Common myeloid progenitor, CD34-positive (primary cell): ENCODE results near the gene GAB1.

ENCODE experiments used
- CTCF ChIA-PET: fragments of 350-600 bp; sonication (Branson Sonifier 250); formaldehyde crosslinking; loops from one replicate; lab custom pipeline; 2021; ENCODE audit warnings: antibody characterized with exemption; lab: Charles Lee
- POLR2A ChIA-PET: fragments of 350-600 bp; sonication (Branson Sonifier 250); formaldehyde crosslinking; loops from one replicate; lab custom pipeline; 2021; ENCODE audit warnings: antibody characterized with exemption; lab: Charles Lee
- DNase-seq, 3 donors: peaks; one replicate each; pipeline versions ENCODE4 v3.0.0 to v3.0.0-alpha.2; 2013
- H3K27ac ChIP-seq, 2 experiments: 1 replicate in 1 of 2; 2 replicates in 1 of 2; pipeline ENCODE4 v1.7.0; 2013; ENCODE audit warnings: inconsistent platforms in 2 of 2, low read length in 2 of 2, mild to moderate bottlenecking in 2 of 2, low read depth in 1 of 2, moderate library complexity in 1 of 2; ENCODE audit not compliant: severe bottlenecking in 2 of 2, insufficient read depth in 1 of 2, poor library complexity in 1 of 2
- H3K27me3 ChIP-seq, 5 experiments: replicated peaks in 2 of 5; 1 replicate in 3 of 5; 2 replicates in 2 of 5; pipeline versions ENCODE4 v1.6.1 to v1.7.0; 2013; ENCODE audit warnings: low read length in 4 of 5, mild to moderate bottlenecking in 2 of 5, moderate library complexity in 2 of 5, inconsistent platforms in 1 of 5; ENCODE audit not compliant: insufficient read depth in 5 of 5, control insufficient read depth in 4 of 5
- H3K36me3 ChIP-seq, 4 experiments: 1 replicate in 2 of 4; 2 replicates in 2 of 4; pipeline versions ENCODE4 v1.6.1 to v1.7.0; 2013; ENCODE audit warnings: low read length in 3 of 4, control low read depth in 1 of 4, mild to moderate bottlenecking in 1 of 4; ENCODE audit not compliant: control insufficient read depth in 4 of 4, insufficient read depth in 4 of 4
- H3K4me1 ChIP-seq, 4 experiments: 1 replicate in 3 of 4; 2 replicates in 1 of 4; pipeline versions ENCODE4 v1.6.1 to v1.7.1; 2013; ENCODE audit warnings: low read length in 3 of 4, mild to moderate bottlenecking in 3 of 4, control low read depth in 1 of 4, inconsistent platforms in 1 of 4, moderate library complexity in 1 of 4; ENCODE audit not compliant: control insufficient read depth in 4 of 4, insufficient read depth in 4 of 4; ENCODE audit errors: control extremely low read depth in 1 of 4
- H3K4me3 ChIP-seq, 7 experiments: 1 replicate in 4 of 7; 2 replicates in 3 of 7; pipeline versions ENCODE4 v1.5.1 to v1.7.0; 2013; ENCODE audit warnings: mild to moderate bottlenecking in 7 of 7, low read length in 6 of 7, moderate library complexity in 6 of 7, inconsistent platforms in 2 of 7, low read depth in 2 of 7, control low read depth in 1 of 7; ENCODE audit not compliant: insufficient read depth in 4 of 7, control insufficient read depth in 1 of 7; ENCODE audit errors: extremely low read depth in 1 of 7
- H3K9me3 ChIP-seq, 5 experiments: 1 replicate in 4 of 5; 2 replicates in 1 of 5; pipeline versions ENCODE4 v1.6.1 to v1.7.1; 2013; ENCODE audit warnings: low read length in 4 of 5, mild to moderate bottlenecking in 2 of 5, inconsistent platforms in 1 of 5, low read depth in 1 of 5, moderate library complexity in 1 of 5; ENCODE audit not compliant: control insufficient read depth in 4 of 5, insufficient read depth in 2 of 5; ENCODE audit errors: control extremely low read depth in 1 of 5
- WGBS: methylation state at CpG from one replicate; pipeline ENCODE4 v1.1.5; 2013; ENCODE audit not compliant: insufficient coverage; 5-methylcytosine and 5-hydroxymethylcytosine counted together

GAB1 gene

GRCh38 chr4:143443728-143444127 lies 107.1 kb downstream of the GAB1 start:
- H3K9me3 ChIP-seq: peaks cover 0 to 3% (median 0%) of the 10 kb centered on the region in 5 experiments
- CTCF ChIA-PET: interaction anchor here (0.6 to 1.3 kb wide), 2 partner anchors 10 to 22 kb away, joined by 3 to 4 read pairs; no protein-coding TSS in a partner anchor
- no peak overlapping the region for H3K27ac ChIP-seq
- H3K4me3 ChIP-seq: no peak overlapping the region
- no peak for DNase-seq
- no CpG with 5 or more reads among the region's 1 CpG for WGBS
- no peaks in the 10 kb centered on the region for H3K27me3 ChIP-seq
- H3K4me1 ChIP-seq: peaks cover 0 to 3% (median 0%) of the 10 kb centered on the region in 4 experiments
- POLR2A ChIA-PET: no interaction called here
- H3K36me3 ChIP-seq: peaks cover 8 to 24% (median 20%) of the 10 kb centered on the region in 4 experiments

- ChIA-PET POLR2A (no interaction called here), CTCF (no interaction called here)
- Histone ChIP-seq H3K9me3 (no peaks in the 10 kb centered on the region), H3K27me3 (no peaks in the 10 kb centered on the region), H3K4me1 (no peaks in the 10 kb centered on the region), H3K36me3 (peaks cover 3 to 21% (median 14%) of the 10 kb centered on the region in 4 experiments), H3K4me3 (no peak overlapping the region), H3K27ac (no peak overlapping the region)
- no peak for DNase-seq
- 98% methylated on average over 4 of the region's 4 CpGs for WGBS
Measured at GRCh38 chr4:143451186-143451585, 114.5 kb downstream of the GAB1 start.

DNA sequence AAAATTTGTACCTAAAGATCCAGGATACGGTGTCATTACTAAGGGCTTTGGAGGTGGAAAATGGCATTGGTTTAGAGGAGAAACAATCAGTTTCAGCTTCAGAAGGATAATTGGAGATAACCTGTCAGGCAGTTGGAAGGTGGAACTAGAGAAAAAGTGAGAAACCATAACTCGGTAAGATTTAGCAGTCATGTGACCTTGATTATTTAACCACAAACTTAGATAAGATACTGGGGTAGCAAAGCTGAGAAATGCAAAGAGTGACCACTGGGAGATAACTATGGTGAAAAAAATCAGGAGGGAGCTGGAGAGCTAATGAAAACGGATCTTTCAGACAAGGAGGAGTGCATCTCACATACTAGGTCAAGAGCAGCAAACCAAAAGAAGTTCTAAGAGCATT lies 118.5 kb downstream of the GAB1 start:
- WGBS: 95% methylated on average over 2 of the region's 3 CpGs
- Histone ChIP-seq H3K4me3 (no peak overlapping the region), H3K4me1 (no peaks in the 10 kb centered on the region), H3K27me3 (no peaks in the 10 kb centered on the region), H3K9me3 (no peaks in the 10 kb centered on the region), H3K36me3 (peaks cover 3 to 20% (median 17%) of the 10 kb centered on the region in 4 experiments), H3K27ac (no peak overlapping the region)
- ChIA-PET POLR2A (no interaction called here), CTCF (interaction anchor here (1.2 kb wide), 1 partner anchor 22 kb away, joined by 3 read pairs; no protein-coding TSS in a partner anchor)
- no peak for DNase-seq

DNA sequence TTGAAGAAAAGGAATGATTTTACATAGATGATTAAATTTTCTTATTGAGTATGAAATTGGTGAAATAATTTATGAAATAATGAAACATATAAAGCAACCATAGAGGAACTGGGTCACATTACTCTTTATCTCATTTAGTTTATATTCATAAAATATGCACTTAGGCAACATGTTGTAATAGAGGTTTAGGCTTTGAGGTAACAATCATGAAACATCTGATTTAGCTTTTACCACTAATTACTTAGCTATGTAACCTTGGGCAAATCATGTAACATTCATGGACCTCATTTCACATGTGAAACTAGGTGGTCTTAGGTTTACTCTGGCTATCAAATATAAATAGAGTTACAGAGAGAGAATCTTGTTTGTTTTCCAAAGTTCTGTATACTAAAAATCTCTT lies 122.3 kb downstream of the GAB1 start:
- ChIA-PET CTCF (no interaction called here), POLR2A (no interaction called here)
- DNase-seq: no peak
- no peaks in the 10 kb centered on the region for H3K27me3 ChIP-seq
- no peaks in the 10 kb centered on the region for H3K4me1 ChIP-seq
- H3K36me3 ChIP-seq: peaks cover 5 to 28% (median 17%) of the 10 kb centered on the region in 4 experiments
- no peak overlapping the region for H3K27ac ChIP-seq
- no peaks in the 10 kb centered on the region for H3K9me3 ChIP-seq
- H3K4me3 ChIP-seq: no peak overlapping the region

- no CpG with 5 or more reads among the region's 1 CpG for WGBS
- Histone ChIP-seq H3K27ac (no peak overlapping the region), H3K4me3 (no peak overlapping the region), H3K4me1 (no peaks in the 10 kb centered on the region), H3K27me3 (no peaks in the 10 kb centered on the region), H3K9me3 (no peaks in the 10 kb centered on the region), H3K36me3 (peaks cover 7 to 24% (median 15%) of the 10 kb centered on the region in 4 experiments)
- ChIA-PET CTCF (no interaction called here), POLR2A (no interaction called here)
- peak in 2 of 3 donors; percentile 1 to 4 for DNase-seq
Measured at GRCh38 chr4:143473334-143474126, 136.9 kb downstream of the GAB1 start.

DNA sequence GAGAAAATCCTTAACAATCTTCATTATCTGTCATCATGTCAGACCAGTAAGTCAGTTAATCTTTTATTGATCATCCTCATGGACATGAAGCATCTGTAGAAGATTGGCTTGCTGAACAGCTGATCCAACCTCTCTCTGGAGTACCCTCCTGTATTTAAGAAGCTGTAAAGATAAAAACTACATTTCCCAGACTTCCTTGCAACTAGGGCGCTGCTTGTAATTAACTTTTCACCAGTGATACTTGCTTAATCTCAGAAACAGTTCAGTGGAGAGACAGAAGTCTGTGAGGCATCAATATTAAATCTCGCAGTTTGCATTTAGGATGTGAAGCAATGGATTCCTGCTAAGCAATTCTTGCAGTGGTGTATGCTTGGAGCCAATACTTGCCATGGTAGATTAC lies 140.8 kb downstream of the GAB1 start:
- Histone ChIP-seq H3K27me3 (no peaks in the 10 kb centered on the region), H3K4me3 (no peak overlapping the region), H3K9me3 (no peaks in the 10 kb centered on the region), H3K27ac (no peak overlapping the region), H3K4me1 (no peaks in the 10 kb centered on the region), H3K36me3 (peaks cover 0 to 8% (median 1%) of the 10 kb centered on the region in 4 experiments)
- no peak for DNase-seq
- 96% methylated on average over 2 of the region's 2 CpGs for WGBS
- CTCF ChIA-PET: interaction anchor here (0.6 to 1.4 kb wide), 3 partner anchors 26 to 275 kb away, joined by 3 to 4 read pairs (median 4); no protein-coding TSS in a partner anchor
- POLR2A ChIA-PET: no interaction called here

DNA sequence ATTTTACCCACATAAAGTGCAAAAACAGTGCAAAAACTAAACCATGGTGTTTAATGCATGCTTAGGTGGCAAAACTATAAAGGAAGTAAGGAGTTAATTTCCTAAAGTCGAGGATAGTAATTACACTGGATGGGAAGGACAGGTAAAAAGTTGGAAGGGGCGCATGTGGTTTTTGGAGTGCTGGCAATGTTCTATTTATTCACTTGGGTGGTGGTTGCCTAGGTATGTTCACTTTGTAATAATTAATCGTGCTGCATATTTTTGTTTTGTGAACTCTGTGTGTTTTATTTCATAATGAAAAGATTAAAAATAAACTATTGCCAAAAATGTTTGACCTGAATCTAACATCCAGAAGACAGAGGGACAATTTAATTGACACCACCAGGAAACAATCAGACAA lies 144.7 kb downstream of the GAB1 start:
- Histone ChIP-seq H3K9me3 (no peaks in the 10 kb centered on the region), H3K4me1 (no peaks in the 10 kb centered on the region), H3K27ac (no peak overlapping the region), H3K27me3 (no peaks in the 10 kb centered on the region), H3K4me3 (no peak overlapping the region), H3K36me3 (no peaks in the 10 kb centered on the region)
- no peak for DNase-seq
- WGBS: 90% methylated on average over 2 of the region's 3 CpGs
- ChIA-PET POLR2A (no interaction called here), CTCF (interaction anchor here (1.2 to 2.1 kb wide), 3 partner anchors 105 to 282 kb away, joined by 3 to 8 read pairs (median 6); no protein-coding TSS in a partner anchor)
